Endometrial microvascular endothelial cells (primary cell): ENCODE results near the gene ZNF423. TPM values are rescaled to one million over a fixed set of nuclear protein-coding genes. Genes with fewer than 3 reads are reported as not detected.

Source experiments
- in situ Hi-C: cut with HindIII; loops from 2 replicates; pipeline ENCODE4 v1.10.0; 2017; ENCODE audit warnings: low sequenced_read_pairs, low pct_unique_long_range_greater_than_20kb; ENCODE audit errors: inconsistent ontology term
- total RNA-seq: library from RNA; depleted of rRNA; stranded (reverse); fragments of >200 nt; gene quantifications from one replicate; pipeline ENCODE4 v1.2.3, GENCODE V29; 2015; ENCODE audit errors: inconsistent ontology term

The ZNF423 gene
- total RNA-seq, 1 donor from 2014 or later = 1.2 TPM

GRCh38 chr16:49665482-49666230 lies 190.3 kb downstream of the ZNF423 start:
- in situ Hi-C loops = no loop called here

GRCh38 chr16:49664221-49665215 lies 191.4 kb downstream of the ZNF423 start:
- in situ Hi-C loops = no loop called here

GRCh38 chr16:49663081-49664065 lies 192.5 kb downstream of the ZNF423 start:
- in situ Hi-C loops = no loop called here

- in situ Hi-C loops = no loop called here
These were observed 193.3 kb downstream of the ZNF423 start for GRCh38 chr16:49662569-49662968.

GRCh38 chr16:49661465-49662187 lies 194.3 kb downstream of the ZNF423 start:
- in situ Hi-C loops = no loop called here

GRCh38 chr16:49660626-49661025 lies 195.3 kb downstream of the ZNF423 start:
- in situ Hi-C loops = no loop called here

- in situ Hi-C loops = no loop called here
These were observed 196.6 kb downstream of the ZNF423 start for GRCh38 chr16:49659356-49659755.

- in situ Hi-C loops = no loop called here
These were observed 197.4 kb downstream of the ZNF423 start for GRCh38 chr16:49658531-49658930.

GRCh38 chr16:49657736-49658465 lies 198.0 kb downstream of the ZNF423 start:
- in situ Hi-C loops = no loop called here

- in situ Hi-C loops = no loop called here
These were observed 201.5 kb downstream of the ZNF423 start for GRCh38 chr16:49654425-49654824.

GRCh38 chr16:49653577-49653976 lies 202.3 kb downstream of the ZNF423 start:
- in situ Hi-C loops = no loop called here

- in situ Hi-C loops = no loop called here
These were observed 202.7 kb downstream of the ZNF423 start for GRCh38 chr16:49653173-49653570.

- in situ Hi-C loops = no loop called here
These were observed 203.3 kb downstream of the ZNF423 start for GRCh38 chr16:49652456-49653172.

- in situ Hi-C loops = no loop called here
These were observed 203.9 kb downstream of the ZNF423 start for GRCh38 chr16:49651996-49652395.

GRCh38 chr16:49651226-49651625 lies 204.7 kb downstream of the ZNF423 start:
- in situ Hi-C loops = no loop called here

GRCh38 chr16:49650603-49651002 lies 205.3 kb downstream of the ZNF423 start:
- in situ Hi-C loops = no loop called here
